Fibroblast of lung (primary cell): ENCODE results near the gene PANX3. TPM values are rescaled to one million over a fixed set of nuclear protein-coding genes. Genes with fewer than 3 reads are reported as not detected.
"Not testable (repeated sequence)": the region's sequence is repeated elsewhere in the genome, so short reads cannot be mapped to it uniquely, and the experiment has no call there.

ENCODE experiments used
- DNase-seq, 2 donors: peaks; one replicate each; pipeline versions ENCODE4 v3.0.0 to v3.0.0-alpha.2; 2010; ENCODE audit warnings: low read depth in 2 of 2
- H2AFZ ChIP-seq: 2 replicates; pipeline ENCODE4 v1.5.1; 2012; ENCODE audit warnings: low read length, control low read depth, inconsistent platforms
- H3K27ac ChIP-seq: 2 replicates; pipeline ENCODE4 v1.5.1; 2011; ENCODE audit warnings: low read length, control low read depth; ENCODE audit not compliant: insufficient read depth
- H3K27me3 ChIP-seq: 2 replicates; pipeline ENCODE4 v1.5.1; 2011; ENCODE audit warnings: mild to moderate bottlenecking, low read length; ENCODE audit not compliant: control insufficient read depth, insufficient read depth
- H3K36me3 ChIP-seq: 2 replicates; pipeline ENCODE4 v1.5.1; 2011; ENCODE audit warnings: low read length; ENCODE audit not compliant: control insufficient read depth, insufficient read depth
- H3K4me1 ChIP-seq: 2 replicates; pipeline ENCODE4 v1.5.1; 2011; ENCODE audit warnings: low read length; ENCODE audit not compliant: control insufficient read depth, insufficient read depth; ENCODE audit errors: extremely low read depth
- H3K4me2 ChIP-seq: 2 replicates; pipeline ENCODE4 v1.5.1; 2011; ENCODE audit warnings: low read length, control low read depth; ENCODE audit not compliant: insufficient read depth; ENCODE audit errors: extremely low read depth
- H3K4me3 ChIP-seq, 4 experiments: fragments of 200-600 bp in 1 of 4; sonication (generic) in 1 of 4; replicated peaks in 1 of 4; 2 replicates each; pipeline ENCODE4 v1.5.1; 2011 to 2016; ENCODE audit warnings: low read length in 4 of 4, low read depth in 3 of 4, mild to moderate bottlenecking in 3 of 4, control low read depth in 2 of 4, inconsistent platforms in 1 of 4, mixed read lengths in 1 of 4; ENCODE audit not compliant: insufficient read depth in 1 of 4; ENCODE audit errors: control extremely low read depth in 1 of 4
- H3K79me2 ChIP-seq: 2 replicates; pipeline ENCODE4 v1.5.1; 2012; ENCODE audit warnings: mild to moderate bottlenecking, low read length, inconsistent platforms; ENCODE audit not compliant: control insufficient read depth, insufficient read depth
- H3K9ac ChIP-seq: 2 replicates; pipeline ENCODE4 v1.5.1; 2011; ENCODE audit warnings: mild to moderate bottlenecking, low read length, control low read depth; ENCODE audit not compliant: insufficient read depth
- H3K9me3 ChIP-seq: 2 replicates; pipeline ENCODE4 v1.5.1; 2012; ENCODE audit warnings: low read depth, low read length; ENCODE audit not compliant: control insufficient read depth, insufficient read depth
- H4K20me1 ChIP-seq: 2 replicates; pipeline ENCODE4 v1.5.1; 2011; ENCODE audit warnings: low read length; ENCODE audit not compliant: control insufficient read depth, insufficient read depth; ENCODE audit errors: extremely low read depth
- CTCF ChIP-seq, 2 donors: IDR thresholded peaks in 1 of 2; conservative IDR thresholded peaks in 1 of 2; 1 replicate in 1 of 2; 2 replicates in 1 of 2; pipeline ENCODE4 v1.5.1; 2011 to 2012; ENCODE audit warnings: low read length in 2 of 2, control low read depth in 1 of 2, inconsistent platforms in 1 of 2, low read depth in 1 of 2, mild to moderate bottlenecking in 1 of 2
- EZH2 ChIP-seq: IDR thresholded peaks from 2 replicates; pipeline ENCODE4 v1.5.1; 2012; ENCODE audit warnings: low read length, control low read depth, mild to moderate bottlenecking; ENCODE audit errors: missing control alignments
- polyA plus RNA-seq, 2 donors: library from polyadenylated mRNA; depleted of rRNA in 1 of 2; stranded (reverse) in 1 of 2; unstranded in 1 of 2; fragments of >200 nt; gene quantifications; 2 replicates each; pipeline ENCODE4 v1.2.1, GENCODE V29; 2011 to 2012; ENCODE audit warnings: missing spikeins in 1 of 2
- total RNA-seq: library from RNA; depleted of rRNA; stranded (reverse); fragments of >200 nt; gene quantifications from 2 replicates; pipeline ENCODE4 v1.2.1, GENCODE V29; 2014

Gene PANX3
- total and polyA plus RNA-seq, 2 donors (not counting 1 experiment from before 2014, with no cell fraction given): not detected

- Histone ChIP-seq H3K4me1 (no peaks in the 10 kb centered on the region), H3K36me3 (no peaks in the 10 kb centered on the region), H4K20me1 (no peaks in the 10 kb centered on the region), H3K27me3 (no peaks in the 10 kb centered on the region), H2AFZ (no peak overlapping the region), H3K9ac (no peak overlapping the region), H3K79me2 (no peaks in the 10 kb centered on the region), H3K9me3 (no peaks in the 10 kb centered on the region), H3K4me3 (no peak overlapping the region), H3K27ac (no peak overlapping the region), H3K4me2 (no peak overlapping the region)
- TF ChIP-seq EZH2: no peak
- TF ChIP-seq CTCF (conservative IDR thresholded peaks at IDR 0.05 in 1 of 2, IDR thresholded peaks at IDR 0.05 in 1 of 2; ENCODE audit: low read depth in 1 of 2, low read length in 2 of 2): no peak
- peak in 1 of 2 donors; percentile 60 for DNase-seq
These were observed 9.0 kb upstream of the PANX3 start for GRCh38 chr11:124602193-124602592.

- not testable (repeated sequence) for H3K27me3 ChIP-seq, H3K4me1 ChIP-seq, DNase-seq, H3K27ac ChIP-seq, H3K4me2 ChIP-seq, H3K9ac ChIP-seq, H3K4me3 ChIP-seq, H3K9me3 ChIP-seq, H3K79me2 ChIP-seq, H4K20me1 ChIP-seq, H2AFZ ChIP-seq, H3K36me3 ChIP-seq
These were observed 8.5 kb upstream of the PANX3 start for GRCh38 chr11:124602723-124603122.

DNA sequence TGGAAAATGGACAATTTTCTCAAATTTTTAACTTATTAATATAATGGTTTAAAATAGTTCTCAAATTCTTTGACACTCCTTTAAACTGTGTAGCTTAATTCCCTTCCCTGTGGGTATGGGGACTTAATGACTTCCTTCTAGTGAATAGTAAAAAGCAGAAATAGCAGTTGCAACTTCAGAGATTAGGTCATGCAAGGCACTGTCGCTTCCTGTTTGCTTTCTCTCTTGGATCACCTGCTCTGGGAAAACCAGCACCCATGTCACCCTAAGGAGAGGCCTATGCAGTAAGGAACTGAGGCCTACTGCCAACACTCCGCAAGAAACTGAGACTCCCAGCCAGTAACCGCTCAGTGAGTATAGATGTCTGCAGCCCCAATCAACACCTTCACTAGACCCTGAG is 5.5 kb upstream of the PANX3 start:
- DNase-seq: no peak
- no peak for TF ChIP-seq CTCF (conservative IDR thresholded peaks at IDR 0.05 in 1 of 2, IDR thresholded peaks at IDR 0.05 in 1 of 2; ENCODE audit: low read depth in 1 of 2, low read length in 2 of 2)
- no peak for TF ChIP-seq EZH2
- H3K36me3 ChIP-seq: no peaks in the 10 kb centered on the region
- no peaks in the 10 kb centered on the region for H3K27me3 ChIP-seq
- no peak overlapping the region for H2AFZ ChIP-seq
- no peak overlapping the region for H3K4me2 ChIP-seq
- H3K4me1 ChIP-seq: no peaks in the 10 kb centered on the region
- no peaks in the 10 kb centered on the region for H4K20me1 ChIP-seq
- no peaks in the 10 kb centered on the region for H3K9me3 ChIP-seq
- no peak overlapping the region for H3K4me3 ChIP-seq
- H3K27ac ChIP-seq: no peak overlapping the region
- no peaks in the 10 kb centered on the region for H3K79me2 ChIP-seq
- no peak overlapping the region for H3K9ac ChIP-seq
